ENCODE measurements around the gene NTNG1. TPM values are rescaled to one million over a fixed set of nuclear protein-coding genes. Genes with fewer than 3 reads are reported as not detected.

The NTNG1 gene
- total and polyA plus RNA-seq, 2 of the 13 experiments (the other 11 are each of a cell fraction or from before 2014, with no cell fraction given): not detected

DNA sequence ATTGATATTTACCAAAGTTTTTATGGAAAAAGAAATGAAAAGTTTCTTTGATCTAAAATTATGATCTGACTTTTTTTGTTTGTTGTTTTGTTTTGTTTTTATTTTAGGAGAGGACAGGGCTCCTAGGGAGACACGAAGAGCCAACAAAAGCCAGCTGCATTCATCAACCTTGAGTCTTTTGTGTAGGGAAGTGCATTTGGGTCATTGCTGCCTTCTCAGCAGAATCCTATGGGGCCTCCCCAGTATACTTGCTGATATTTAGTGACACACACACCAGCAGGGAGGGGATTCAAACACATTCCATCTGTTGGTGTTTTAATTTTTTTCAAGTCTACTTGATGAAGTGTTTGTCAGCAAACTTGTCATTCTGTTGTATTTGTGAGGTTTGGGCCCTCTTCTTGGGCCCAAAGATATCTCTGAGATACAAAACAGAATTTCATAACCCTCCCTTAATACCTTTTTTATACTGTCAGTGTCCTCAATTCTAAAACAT lies 203.5 kb downstream of the NTNG1 start (continued):
- no peak for TF ChIP-seq ATF7 (IDR thresholded peaks at IDR 0.05)
- TF ChIP-seq ATF7 (CRISPR knock-in tag; IDR thresholded peaks at IDR 0.05): no peak
- TF ChIP-seq MAFG (CRISPR knock-in tag; IDR thresholded peaks at IDR 0.05): no peak
- no peak for TF ChIP-seq NCOA1 (CRISPR knock-in tag; IDR thresholded peaks at IDR 0.05)
- TF ChIP-seq POLR2G (IDR thresholded peaks at IDR 0.05; ENCODE audit: low read depth, low read length): no peak
- no peak for TF ChIP-seq HNRNPLL (IDR thresholded peaks at IDR 0.05; ENCODE audit: low read depth, low read length, poor library complexity, severe bottlenecking)
- TF ChIP-seq, protein P1, sequence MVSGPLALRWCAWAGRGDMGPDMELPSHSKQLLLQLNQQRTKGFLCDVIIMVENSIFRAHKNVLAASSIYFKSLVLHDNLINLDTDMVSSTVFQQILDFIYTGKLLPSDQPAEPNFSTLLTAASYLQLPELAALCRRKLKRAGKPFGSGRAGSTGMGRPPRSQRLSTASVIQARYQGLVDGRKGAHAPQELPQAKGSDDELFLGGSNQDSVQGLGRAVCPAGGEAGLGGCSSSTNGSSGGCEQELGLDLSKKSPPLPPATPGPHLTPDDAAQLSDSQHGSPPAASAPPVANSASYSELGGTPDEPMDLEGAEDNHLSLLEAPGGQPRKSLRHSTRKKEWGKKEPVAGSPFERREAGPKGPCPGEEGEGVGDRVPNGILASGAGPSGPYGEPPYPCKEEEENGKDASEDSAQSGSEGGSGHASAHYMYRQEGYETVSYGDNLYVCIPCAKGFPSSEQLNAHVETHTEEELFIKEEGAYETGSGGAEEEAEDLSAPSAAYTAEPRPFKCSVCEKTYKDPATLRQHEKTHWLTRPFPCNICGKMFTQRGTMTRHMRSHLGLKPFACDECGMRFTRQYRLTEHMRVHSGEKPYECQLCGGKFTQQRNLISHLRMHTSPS (CRISPR knock-in tag; IDR thresholded peaks at IDR 0.05; ENCODE audit: low read depth): no peak

DNA sequence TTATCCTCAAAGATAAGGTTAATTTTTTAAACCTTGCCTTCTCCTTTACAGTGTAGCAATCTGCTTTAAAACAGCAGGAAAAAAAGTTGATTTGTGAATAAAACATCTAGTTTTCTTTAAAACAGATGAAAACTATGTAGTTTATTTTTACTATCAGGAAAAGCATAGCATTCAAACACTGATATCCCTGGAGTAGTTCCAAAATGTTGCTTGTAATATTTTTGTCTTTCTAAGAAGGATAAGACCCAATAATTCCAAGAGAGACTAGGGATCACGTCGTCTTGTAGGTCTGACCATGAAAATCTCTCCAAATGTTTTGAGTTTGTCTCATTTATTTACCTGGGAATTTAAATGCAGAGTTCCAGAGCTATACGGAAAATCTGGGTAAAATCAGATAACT lies 204.0 kb downstream of the NTNG1 start:
- no peak overlapping the region for H3K4me3 ChIP-seq (replicated peaks in 1 of 3; ENCODE audit: insufficient read depth in 1 of 3, low read depth in 2 of 3, low read length in 3 of 3)
- no TSS peak for BruUV-seq (replicated peaks)
- no peak for ATAC-seq
- in situ Hi-C loops (cut with HindIII; ENCODE audit: extremely low pct_ligation_motif_present, low pct_unique_long_range_greater_than_20kb): no loop called here
- CTCF ChIA-PET (ENCODE audit: low intra/inter-chr PET ratio, low total read pairs): no interaction called here
- no peak overlapping the region for H2AFZ ChIP-seq (ENCODE audit: low read length)
- no peak overlapping the region for H3K4me2 ChIP-seq (ENCODE audit: low read depth, low read length)
- intact Hi-C loops (cut with micrococcal nuclease; ENCODE audit: unreplicated experiment): no loop called here
- no peaks in the 10 kb centered on the region for H3K4me1 ChIP-seq (ENCODE audit: insufficient read depth, low read length)
- no peaks in the 10 kb centered on the region for H3K79me2 ChIP-seq (ENCODE audit: insufficient read depth, low read length)
- no peaks in the 10 kb centered on the region for H4K20me1 ChIP-seq (ENCODE audit: insufficient read depth, low read length)
- H3K27me3 ChIP-seq (ENCODE audit: control insufficient read depth in 1 of 2, insufficient read depth in 2 of 2, low read length in 2 of 2): no peaks in the 10 kb centered on the region
- POLR2A ChIA-PET: no interaction called here
- H3K9ac ChIP-seq (ENCODE audit: insufficient read depth, low read depth, low read length): no peak overlapping the region
- 37% methylated on average over 3 of the region's 3 CpGs for WGBS (ENCODE audit: low lambda C conversion rate)
- no peak for DNase-seq (ENCODE audit: low spot score)
- no peaks in the 10 kb centered on the region for H3K9me3 ChIP-seq (ENCODE audit: low read length)
- H3K27ac ChIP-seq (ENCODE audit: extremely low read length, insufficient read depth, low read length): no peak overlapping the region
- FAIRE-seq: no peak
- H3K36me3 ChIP-seq (replicated peaks in 1 of 2; ENCODE audit: control insufficient read depth in 1 of 2, insufficient read depth in 2 of 2, low read length in 2 of 2): no peaks in the 10 kb centered on the region
- TF ChIP-seq ZNF703 (CRISPR knock-in tag; IDR thresholded peaks at IDR 0.05; ENCODE audit: borderline replicate concordance) (no peak), GPN1 (CRISPR knock-in tag; IDR thresholded peaks at IDR 0.05; ENCODE audit: borderline replicate concordance) (no peak), RBM39 (IDR thresholded peaks at IDR 0.05; ENCODE audit: low read depth, low read length, poor library complexity, severe bottlenecking) (no peak), KMT2A (CRISPR knock-in tag; IDR thresholded peaks at IDR 0.05) (no peak), HNF4A (CRISPR knock-in tag; IDR thresholded peaks at IDR 0.05) (no peak), CBX1 (IDR thresholded peaks at IDR 0.05; ENCODE audit: low read depth) (no peak), RBFOX2 (IDR thresholded peaks at IDR 0.05; ENCODE audit: low read depth, low read length) (no peak), ZNF367 (CRISPR knock-in tag; IDR thresholded peaks at IDR 0.05; ENCODE audit: borderline replicate concordance) (no peak)
- TF ChIP-seq, protein P2, sequence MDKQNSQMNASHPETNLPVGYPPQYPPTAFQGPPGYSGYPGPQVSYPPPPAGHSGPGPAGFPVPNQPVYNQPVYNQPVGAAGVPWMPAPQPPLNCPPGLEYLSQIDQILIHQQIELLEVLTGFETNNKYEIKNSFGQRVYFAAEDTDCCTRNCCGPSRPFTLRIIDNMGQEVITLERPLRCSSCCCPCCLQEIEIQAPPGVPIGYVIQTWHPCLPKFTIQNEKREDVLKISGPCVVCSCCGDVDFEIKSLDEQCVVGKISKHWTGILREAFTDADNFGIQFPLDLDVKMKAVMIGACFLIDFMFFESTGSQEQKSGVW (CRISPR knock-in tag; IDR thresholded peaks at IDR 0.05; ENCODE audit: borderline replicate concordance): no peak
